GM19397 (cell line): ENCODE results near the gene RAB3GAP2.
A peak's percentile ranks its signal among the peaks of the same experiment; 100 is the strongest.
"Not testable (repeated sequence)": the region's sequence is repeated elsewhere in the genome, so short reads cannot be mapped to it uniquely, and the experiment has no call there.

Experiments used
- ATAC-seq: cut with Tn5 transposase; IDR thresholded peaks from one replicate; pipeline ENCODE4 v1.9.1; 2021; ENCODE audit warnings: mild to moderate bottlenecking, moderate library complexity; ENCODE audit not compliant: unreplicated experiment

RAB3GAP2 gene

DNA sequence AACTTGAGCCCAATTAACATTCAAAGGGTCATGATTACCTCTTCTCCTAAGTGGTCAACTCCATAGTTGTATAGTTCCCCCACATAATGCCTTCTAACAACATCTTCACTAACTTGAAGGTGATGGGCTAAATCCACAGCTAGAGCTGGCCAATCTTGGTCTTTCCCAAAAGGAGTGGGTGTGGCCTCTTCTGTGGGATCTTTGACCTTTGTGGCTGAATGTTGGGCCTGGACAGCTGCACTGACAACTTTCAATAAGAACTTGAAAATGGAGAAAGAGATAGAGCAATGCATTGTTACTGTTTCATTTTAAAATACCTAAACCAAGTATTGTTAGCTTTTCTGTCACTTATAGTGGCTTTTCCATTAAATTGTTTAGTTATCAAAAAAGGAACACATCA lies 119.1 kb downstream of the RAB3GAP2 start:
- no peak for ATAC-seq

DNA sequence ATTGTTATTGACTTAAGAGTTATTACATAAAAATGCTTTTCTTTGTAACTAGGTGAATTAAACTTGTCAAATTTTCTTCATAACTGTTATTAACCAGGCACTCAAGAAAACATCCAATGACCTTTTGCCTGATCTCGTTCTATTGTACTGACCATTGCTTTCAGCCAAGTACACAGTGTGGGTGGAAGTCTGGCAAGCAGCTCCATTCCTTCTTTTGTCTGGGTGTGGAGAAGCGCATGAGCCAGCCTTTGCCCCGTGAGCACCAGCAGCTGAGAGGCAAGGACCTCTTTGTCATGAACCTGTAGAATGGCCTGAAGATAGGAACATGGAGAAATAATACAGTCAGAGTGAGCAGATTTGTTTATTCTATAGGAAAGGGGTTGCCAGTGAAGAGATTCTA lies 120.8 kb downstream of the RAB3GAP2 start:
- ATAC-seq: no peak

DNA sequence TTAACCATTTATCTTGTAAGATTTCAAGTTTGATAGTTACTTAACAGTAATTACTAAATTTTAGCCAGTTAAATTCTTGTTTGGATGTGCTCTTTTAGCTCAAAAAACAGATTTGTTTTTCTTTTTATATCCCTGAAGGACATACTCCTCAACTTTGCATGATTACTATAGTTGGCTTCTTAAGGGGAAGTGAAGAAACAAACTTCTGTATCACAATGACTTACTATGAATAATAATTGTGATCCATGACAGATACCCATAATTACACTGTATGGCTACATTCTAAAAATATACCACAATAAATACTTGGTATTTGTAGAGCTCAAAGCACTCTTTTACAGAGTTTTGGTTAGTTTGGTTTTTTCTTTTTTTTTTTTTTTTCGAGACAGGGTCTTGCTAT lies 122.5 kb downstream of the RAB3GAP2 start:
- ATAC-seq: no peak

DNA sequence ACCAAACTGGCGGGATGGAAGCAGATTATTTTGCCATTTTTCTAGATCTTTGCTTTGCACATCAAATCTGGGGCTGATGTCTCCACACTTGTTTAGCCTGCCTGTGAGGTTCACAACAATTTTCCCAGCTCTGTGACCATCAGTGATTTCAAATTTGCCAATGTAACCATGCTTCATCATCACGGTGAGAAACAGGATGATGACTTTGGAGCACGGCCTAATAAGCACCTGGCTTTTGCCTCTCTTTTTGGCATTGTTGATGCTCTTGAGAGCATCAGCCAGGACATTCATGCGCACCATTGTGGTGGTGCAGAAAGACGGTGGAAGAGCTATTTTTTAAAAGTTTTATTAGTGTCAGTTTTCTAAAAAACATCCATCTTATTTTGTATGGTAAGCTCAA lies 128.2 kb downstream of the RAB3GAP2 start:
- no peak for ATAC-seq

DNA sequence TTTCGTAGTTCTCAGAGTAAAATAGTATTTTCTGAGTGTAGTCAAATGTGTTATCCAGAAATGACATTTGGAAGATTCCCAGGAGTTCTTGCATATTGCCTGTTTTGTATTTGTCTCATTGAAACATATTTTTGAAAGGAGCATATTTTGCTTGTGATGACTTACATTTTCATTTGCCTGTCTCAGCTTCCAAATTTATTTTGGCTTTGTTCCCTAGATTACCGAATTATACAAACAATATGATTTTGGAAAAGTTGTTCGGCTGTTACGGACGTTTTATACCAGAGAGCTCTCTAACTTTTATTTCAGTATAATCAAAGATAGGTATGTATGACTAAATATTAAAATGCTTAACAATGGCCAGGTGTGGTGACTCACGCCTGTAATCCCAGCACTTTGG lies 132.3 kb downstream of the RAB3GAP2 start:
- no peak for ATAC-seq

DNA sequence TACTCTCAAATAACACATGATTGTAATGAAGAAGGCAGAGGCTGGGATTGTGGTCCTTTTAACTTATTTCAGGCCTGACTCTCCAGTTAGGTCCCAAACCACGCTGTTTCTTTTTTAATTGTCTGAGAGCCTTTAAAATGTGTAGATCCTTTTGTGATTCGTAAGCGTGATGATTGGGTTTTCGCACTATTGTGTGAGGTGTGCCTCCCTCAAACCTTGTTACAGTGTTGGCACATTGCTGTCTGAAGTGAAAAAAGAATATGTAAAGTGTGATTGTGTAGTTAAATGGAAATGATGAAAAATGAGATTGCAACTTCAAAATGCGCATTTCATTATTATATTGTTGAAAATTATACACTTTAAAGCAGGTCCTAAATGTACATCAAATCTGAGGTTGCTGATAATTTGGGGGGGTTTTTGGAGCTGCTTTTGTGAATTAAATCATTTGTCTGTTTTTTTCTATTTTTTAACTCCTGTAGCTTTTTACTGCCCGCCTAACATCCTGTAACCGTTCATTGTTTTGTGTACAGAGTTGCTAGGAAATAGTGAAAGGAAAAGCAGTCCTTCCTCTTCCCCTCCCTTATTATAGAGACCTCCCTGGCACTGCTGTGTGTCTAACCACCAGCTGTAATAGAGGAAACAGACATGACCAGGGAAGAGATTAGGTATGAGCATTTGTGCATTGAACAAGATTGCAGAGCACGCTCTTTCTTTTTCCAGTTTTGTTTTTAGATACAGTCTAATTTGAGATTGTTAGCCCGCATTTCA lies 135.1 kb downstream of the RAB3GAP2 start:
- ATAC-seq: no peak

DNA sequence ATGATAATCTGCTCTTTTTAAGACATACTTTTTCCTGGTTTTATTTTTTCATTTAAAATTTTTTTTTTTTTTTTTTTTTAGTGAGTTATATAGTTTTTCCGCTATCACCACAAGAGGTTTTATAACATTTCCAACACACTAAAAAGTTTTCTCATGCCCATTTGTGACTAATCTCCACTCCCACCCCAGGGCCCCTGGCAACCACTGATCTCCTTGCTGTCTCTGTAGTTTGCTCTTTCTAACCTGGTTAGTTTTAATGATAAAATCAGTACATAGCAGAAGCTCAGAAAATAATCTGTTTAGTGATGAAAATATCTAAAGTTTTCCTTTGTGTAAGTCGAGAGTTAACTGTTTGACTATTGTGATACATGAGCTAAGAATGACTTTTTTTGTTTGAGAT lies 136.5 kb downstream of the RAB3GAP2 start:
- no peak for ATAC-seq

DNA sequence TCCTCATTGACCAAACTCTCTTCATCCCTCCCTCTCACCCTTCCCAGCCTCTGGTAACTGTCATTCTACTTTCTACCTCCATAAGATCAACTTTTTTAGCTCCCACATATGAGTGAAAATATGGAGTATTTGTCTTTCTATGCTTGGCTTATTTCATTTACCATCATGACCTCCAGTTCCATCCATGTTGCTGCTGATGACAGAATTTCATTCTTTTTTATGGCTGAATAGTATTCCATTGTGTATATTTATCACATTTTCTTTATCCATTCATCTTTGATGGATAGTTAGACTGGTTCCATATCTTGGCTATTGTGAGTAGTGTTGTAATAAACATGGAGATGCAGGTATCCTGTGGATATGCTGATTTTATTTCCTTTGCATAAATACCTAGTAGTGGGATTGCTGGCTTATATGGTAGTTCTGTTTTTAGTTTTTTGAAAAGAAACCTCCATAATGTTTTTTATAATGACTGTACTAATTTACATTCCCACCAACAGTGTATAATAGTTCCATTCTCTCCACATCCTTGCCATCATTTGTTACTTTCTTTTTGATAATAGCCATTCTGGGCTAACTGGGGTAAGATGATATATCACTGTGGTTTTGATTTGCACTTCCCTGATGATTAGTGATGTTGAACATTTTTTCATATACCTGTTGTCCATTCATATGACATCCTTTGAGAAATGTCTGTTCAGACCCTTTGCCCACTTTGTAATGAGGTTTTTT lies 142.6 kb downstream of the RAB3GAP2 start:
- no peak for ATAC-seq

DNA sequence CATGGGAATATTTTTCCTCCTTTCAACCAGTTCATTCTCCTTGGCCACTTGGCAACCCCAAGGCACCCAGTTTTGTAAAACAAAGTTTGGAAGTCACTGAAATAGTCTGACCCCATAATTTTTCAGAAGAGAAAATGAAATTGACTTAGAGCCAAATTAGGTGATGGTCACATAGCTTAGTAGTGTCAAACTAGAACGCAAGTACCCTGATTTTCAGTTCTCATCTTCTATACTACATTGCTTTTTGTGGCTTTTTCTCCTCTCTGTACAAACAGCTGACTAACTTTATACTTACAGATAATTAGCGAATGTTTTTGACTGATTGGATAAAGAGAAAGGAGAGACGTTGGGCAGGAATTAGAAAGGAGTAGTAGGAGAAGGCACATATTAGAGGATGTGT lies 145.2 kb downstream of the RAB3GAP2 start:
- no peak for ATAC-seq

DNA sequence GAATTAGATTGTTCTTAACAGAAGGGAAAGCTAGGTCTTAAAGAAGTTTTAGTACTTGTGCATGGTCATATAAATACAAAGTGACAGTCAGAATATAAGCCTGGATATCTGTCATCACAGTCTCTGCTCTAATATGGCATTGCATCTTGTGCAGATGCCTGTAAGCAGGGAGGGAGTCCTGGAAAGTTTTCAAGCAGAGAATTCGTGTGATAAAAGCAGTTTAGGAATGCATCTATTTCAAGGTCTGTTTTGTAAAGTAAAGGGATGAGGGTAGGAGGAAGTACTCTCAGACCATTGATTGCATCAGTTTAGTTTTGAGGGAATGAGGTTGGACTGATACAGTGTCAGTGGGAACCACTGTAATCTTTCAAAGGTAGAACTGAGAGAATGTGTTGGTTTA lies 147.7 kb downstream of the RAB3GAP2 start:
- ATAC-seq: no peak

DNA sequence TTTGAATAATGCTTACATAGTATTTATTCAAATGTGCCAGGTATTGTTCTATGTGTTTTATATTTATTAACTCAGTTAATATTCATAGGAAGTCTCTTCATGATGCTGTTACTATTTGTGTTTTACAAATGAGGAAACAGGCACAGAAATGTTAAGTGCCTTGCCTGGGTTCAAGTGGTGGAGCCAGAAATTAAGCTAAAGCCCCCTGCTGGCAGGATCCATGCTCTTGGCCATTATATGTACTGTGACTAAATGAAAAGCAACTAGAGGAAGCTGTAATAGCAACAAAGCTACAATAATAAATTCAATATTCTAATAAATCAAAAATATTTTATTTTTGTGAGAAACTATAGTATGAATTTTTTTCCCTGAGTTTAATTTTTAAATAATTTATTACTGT lies 148.4 kb downstream of the RAB3GAP2 start:
- ATAC-seq: no peak

DNA sequence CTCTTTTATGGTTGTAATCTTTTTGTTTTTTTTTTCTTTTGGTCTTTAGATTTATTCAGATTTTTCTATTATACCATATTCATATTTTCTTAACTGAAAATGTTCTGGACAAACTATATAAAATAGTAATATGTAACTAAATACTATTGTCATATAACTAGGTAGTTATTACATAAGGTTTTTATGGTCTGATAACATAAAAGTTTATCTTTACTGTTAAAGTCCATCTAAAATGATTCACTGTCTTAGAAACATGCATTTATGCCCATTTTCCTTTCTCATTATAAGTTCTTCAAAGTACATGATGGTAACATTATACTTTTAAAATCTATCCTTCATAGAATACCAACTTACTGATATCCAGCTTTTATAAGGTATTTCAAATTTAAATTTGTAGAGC lies 149.2 kb downstream of the RAB3GAP2 start:
- ATAC-seq: no peak

DNA sequence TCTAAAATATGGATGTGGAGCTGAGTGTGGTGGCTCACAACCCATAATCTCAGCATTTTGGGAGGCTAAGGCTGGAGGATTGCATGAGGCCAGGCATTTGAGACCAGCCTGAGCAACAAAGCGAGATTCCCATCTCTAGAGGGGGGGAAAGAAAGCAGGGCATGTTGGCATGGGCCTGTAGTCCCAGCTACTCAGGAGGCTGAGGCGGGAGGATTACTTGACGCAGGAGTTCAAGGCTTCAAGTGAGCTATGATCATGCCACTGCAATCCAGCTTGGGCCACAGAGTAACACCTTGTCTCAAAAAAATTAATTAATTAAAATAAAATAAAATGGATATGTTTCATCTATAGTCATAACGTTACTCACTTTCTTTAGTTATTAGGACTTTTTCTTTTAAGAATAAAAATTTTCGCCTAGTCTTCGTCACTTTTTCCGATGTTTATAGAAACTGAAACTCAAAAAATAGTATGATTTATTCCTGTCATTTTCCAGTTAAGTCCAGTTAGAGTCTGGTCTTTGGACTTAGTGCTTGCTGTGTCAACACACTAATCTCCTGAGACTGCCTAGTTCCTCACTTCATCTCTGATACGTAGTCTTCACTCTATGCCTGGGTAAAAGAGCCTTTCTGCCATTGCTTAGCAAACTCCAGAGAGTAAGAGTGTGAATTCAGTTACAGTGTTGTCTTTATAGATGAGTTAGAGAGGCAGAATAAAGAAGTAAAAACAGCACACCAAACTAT lies 150.3 kb downstream of the RAB3GAP2 start:
- no peak for ATAC-seq

DNA sequence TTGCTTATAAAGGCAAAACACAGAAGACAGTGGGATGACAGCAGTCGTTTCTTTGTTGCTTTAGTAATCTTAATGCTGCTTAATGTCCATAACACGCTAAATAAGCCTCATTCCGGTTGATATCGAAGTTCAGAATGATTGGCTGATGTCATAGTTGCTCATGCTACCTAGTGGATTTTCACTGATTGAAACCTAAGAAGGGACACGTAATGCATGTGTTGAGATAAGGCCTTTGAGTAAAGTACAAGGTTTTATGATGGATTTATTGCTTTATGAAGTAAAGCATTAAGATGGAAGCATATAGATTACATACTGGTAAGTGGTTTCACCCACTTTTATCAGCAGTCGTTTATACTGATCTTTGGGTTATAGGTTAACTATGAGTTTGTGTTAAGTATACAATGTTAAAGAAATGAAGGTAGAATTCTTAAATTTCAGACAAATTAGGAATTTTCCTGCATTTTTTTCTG lies 153.2 kb downstream of the RAB3GAP2 start:
- no peak for ATAC-seq

DNA sequence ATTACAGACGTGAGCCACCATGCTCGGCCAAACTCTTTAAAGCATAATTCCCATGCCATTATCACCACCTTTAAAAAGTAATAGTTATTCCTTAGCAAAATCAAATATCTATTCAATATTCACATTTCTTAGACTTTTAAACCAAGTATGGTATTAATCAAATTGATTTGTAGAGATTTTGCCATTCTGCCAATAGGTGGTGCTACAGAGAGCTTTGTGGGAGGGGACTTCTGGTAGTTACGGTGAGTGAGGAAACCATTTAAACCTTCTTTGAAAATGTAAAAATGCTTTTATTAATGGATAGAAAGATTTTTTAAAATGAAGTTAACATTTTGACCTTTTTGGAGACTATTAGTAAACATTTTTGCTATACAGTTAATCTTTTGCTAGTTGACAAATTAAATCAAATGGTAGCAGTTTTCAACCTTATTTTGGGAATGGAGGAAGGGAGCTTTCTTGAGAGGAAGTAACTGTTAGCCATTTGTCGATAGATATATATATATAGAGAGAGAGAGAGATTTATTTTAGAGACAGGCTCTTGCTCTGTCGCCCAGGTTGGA lies 159.0 kb downstream of the RAB3GAP2 start:
- peak; percentile 52 for ATAC-seq

DNA sequence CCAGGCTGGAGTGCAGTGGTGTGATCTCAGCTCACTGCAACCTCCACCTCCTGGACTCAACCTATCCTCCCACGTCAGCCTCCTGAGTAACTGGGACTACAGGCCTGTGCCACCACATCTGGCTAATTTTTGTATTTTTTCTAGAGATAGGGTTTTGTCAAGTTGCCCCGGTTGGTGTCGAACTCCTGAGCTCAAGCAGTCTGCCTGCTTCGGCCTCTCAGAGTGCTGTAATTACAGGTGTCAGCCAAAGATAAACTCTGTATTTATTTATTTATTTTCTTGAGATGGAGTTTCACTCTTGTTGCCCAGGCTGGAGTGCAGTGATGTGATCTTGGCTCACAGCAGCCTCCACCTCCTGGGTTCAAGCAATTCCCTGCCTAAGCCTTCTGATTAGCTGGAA lies 159.7 kb downstream of the RAB3GAP2 start:
- not testable (repeated sequence) for ATAC-seq

DNA sequence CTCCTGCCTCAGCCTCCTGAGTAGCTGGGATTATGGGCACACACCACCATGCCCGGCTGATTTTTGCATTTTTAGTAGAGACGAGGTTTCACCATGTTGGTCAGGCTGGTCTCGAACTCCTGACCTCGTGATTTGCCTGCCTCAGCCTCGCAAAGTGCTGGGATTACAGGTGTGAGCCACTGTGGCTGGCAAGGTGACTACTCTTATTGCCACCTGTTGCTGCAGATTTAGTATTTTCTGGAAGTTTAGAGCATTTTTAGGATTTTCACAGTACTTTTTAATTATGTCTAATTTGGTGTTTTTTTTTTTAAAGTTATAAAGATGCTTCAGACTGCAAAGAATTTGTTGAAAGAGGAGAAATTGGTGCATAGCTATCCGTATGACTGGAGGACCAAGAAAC lies 161.8 kb downstream of the RAB3GAP2 start:
- not testable (repeated sequence) for ATAC-seq

DNA sequence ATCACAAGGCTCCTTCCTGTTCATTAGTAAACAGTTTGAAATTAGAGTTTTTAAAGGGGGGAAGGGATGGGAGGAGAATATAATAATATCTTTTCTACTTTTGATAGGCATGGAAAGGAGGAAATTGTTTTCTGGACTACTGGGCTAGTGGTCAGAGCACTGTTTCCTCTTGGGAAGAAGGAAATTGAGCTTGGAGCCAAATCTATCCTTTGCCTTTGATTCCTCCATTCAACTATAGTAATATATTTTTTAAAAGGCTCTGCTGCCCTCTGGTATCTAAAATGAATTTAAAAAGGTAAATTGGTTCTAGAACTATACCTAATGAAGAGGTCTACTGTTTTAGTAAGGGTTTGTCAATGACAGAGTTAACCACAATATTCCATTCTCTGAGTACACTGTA lies 172.4 kb downstream of the RAB3GAP2 start:
- ATAC-seq: no peak
